DND-41 (cell line): ENCODE measurements around the gene PRSS38.

Experiments
- EZH2 ChIP-seq: IDR thresholded peaks from 3 replicates; pipeline ENCODE4 v1.6.1; 2012; ENCODE audit warnings: borderline replicate concordance, low read depth, mild to moderate bottlenecking, moderate library complexity, low read length, inconsistent platforms; ENCODE audit not compliant: severe bottlenecking
- TF ChIP-seq, protein P1 (sequence below): IDR thresholded peaks from 2 replicates; pipeline ENCODE4 v1.5.1; 2012; ENCODE audit warnings: borderline replicate concordance, low read length, moderate library complexity, mild to moderate bottlenecking; ENCODE audit not compliant: poor library complexity, severe bottlenecking; ENCODE audit errors: extremely low read depth

GRCh38 chr1:227798078-227798802 is 17.2 kb upstream of the PRSS38 start:
- TF ChIP-seq, protein P1, sequence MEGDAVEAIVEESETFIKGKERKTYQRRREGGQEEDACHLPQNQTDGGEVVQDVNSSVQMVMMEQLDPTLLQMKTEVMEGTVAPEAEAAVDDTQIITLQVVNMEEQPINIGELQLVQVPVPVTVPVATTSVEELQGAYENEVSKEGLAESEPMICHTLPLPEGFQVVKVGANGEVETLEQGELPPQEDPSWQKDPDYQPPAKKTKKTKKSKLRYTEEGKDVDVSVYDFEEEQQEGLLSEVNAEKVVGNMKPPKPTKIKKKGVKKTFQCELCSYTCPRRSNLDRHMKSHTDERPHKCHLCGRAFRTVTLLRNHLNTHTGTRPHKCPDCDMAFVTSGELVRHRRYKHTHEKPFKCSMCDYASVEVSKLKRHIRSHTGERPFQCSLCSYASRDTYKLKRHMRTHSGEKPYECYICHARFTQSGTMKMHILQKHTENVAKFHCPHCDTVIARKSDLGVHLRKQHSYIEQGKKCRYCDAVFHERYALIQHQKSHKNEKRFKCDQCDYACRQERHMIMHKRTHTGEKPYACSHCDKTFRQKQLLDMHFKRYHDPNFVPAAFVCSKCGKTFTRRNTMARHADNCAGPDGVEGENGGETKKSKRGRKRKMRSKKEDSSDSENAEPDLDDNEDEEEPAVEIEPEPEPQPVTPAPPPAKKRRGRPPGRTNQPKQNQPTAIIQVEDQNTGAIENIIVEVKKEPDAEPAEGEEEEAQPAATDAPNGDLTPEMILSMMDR, result no peak
- no peak for TF ChIP-seq EZH2
